GM12878 (cell line): ENCODE data around the gene APLP1. TPM values are rescaled to one million over a fixed set of nuclear protein-coding genes. Genes with fewer than 3 reads are reported as not detected.

Experiments
- polyA plus RNA-seq, 11 experiments: library from polyadenylated mRNA; depleted of rRNA in 4 of 11; unstranded in 6 of 11; stranded (reverse) in 5 of 11; fragments of >200 nt; fragmentation: Nextera tagmentation in 4 of 11; fragmentation: Illumina TruSeq in 1 of 11; extraction: Ambion mirVana in 4 of 11; extraction: Trizol in 1 of 11; gene quantifications; 1 replicate in 1 of 11; 2 replicates in 10 of 11; pipeline versions ENCODE4 v1.2.1 to v1.2.3, GENCODE V29; 2011 to 2016; ENCODE audit warnings: inconsistent platforms in 2 of 11, missing spikeins in 2 of 11, low read depth in 1 of 11
- small RNA-seq: library from RNA; depleted of rRNA; stranded (forward); fragments of <200 nt; gene quantifications from one replicate; pipeline ENCODE3, GENCODE V24; 2014
- total RNA-seq, 4 experiments: library from RNA; depleted of rRNA in 3 of 4; stranded (reverse); fragments of >200 nt in 3 of 4; fragmentation: Illumina TruSeq in 1 of 4; extraction: Trizol in 1 of 4; gene quantifications; 2 replicates each; pipeline versions ENCODE4 v1.2.1 to v1.2.3, GENCODE V29; 2013 to 2021

Gene APLP1
- total and polyA plus RNA-seq, 10 of the 15 experiments (the other 5 are each of a cell fraction or from before 2014, with no cell fraction given) = 0.07 to 2.2 (median 0.91) TPM; not detected in 1

Small RNA genes within 50 kb of the gene (small RNA-seq; reads per million reads assigned to genes)
- gene RN7SL402P = not detected

Other genes with a start within 250 kb of the APLP1 start
Only the 7 nearest of the 29 such genes appear.
- not detected in 2 replicates for gene PRODH2, start 55.7 kb upstream of the APLP1 start, total RNA-seq (2014; rRNA removed)
- not detected in 2 replicates for gene PRODH2, start 55.7 kb upstream of the APLP1 start, total RNA-seq (2014; rRNA removed; fragmentation: Illumina TruSeq; extraction: Trizol)
- gene PRODH2, start 55.7 kb upstream of the APLP1 start, total RNA-seq (2021) = not detected in 2 replicates
- gene PRODH2, start 55.7 kb upstream of the APLP1 start, polyA plus RNA-seq (2011; rRNA removed) = 0.07 TPM in 1 of 2 replicates, not detected in the other
- not detected in 2 replicates for gene PRODH2, start 55.7 kb upstream of the APLP1 start, polyA plus RNA-seq (2014; fragmentation: Illumina TruSeq; extraction: Trizol)
- gene PRODH2, start 55.7 kb upstream of the APLP1 start, polyA plus RNA-seq (2014; fragmentation: Nextera tagmentation; extraction: Ambion mirVana) = not detected
- gene PRODH2, start 55.7 kb upstream of the APLP1 start, polyA plus RNA-seq (2014; rRNA removed) = not detected in 2 replicates
- not detected for gene PRODH2, start 55.7 kb upstream of the APLP1 start, polyA plus RNA-seq (2016; fragmentation: Nextera tagmentation; extraction: Ambion mirVana)
- gene NPHS1, start 16.1 kb upstream of the APLP1 start, total RNA-seq (2014; rRNA removed) = not detected in 2 replicates
- gene NPHS1, start 16.1 kb upstream of the APLP1 start, total RNA-seq (2014; rRNA removed; fragmentation: Illumina TruSeq; extraction: Trizol) = not detected in 2 replicates
- not detected in 2 replicates for gene NPHS1, start 16.1 kb upstream of the APLP1 start, total RNA-seq (2021)
- not detected in 2 replicates for gene NPHS1, start 16.1 kb upstream of the APLP1 start, polyA plus RNA-seq (2011; rRNA removed)
- not detected in 2 replicates for gene NPHS1, start 16.1 kb upstream of the APLP1 start, polyA plus RNA-seq (2014; fragmentation: Illumina TruSeq; extraction: Trizol)
- not detected for gene NPHS1, start 16.1 kb upstream of the APLP1 start, polyA plus RNA-seq (2014; fragmentation: Nextera tagmentation; extraction: Ambion mirVana)
- not detected in 2 replicates for gene NPHS1, start 16.1 kb upstream of the APLP1 start, polyA plus RNA-seq (2014; rRNA removed)
- gene NPHS1, start 16.1 kb upstream of the APLP1 start, polyA plus RNA-seq (2016; fragmentation: Nextera tagmentation; extraction: Ambion mirVana) = not detected
- gene KIRREL2, start 11.7 kb upstream of the APLP1 start, total RNA-seq (2014; rRNA removed) = not detected in 2 replicates
- gene KIRREL2, start 11.7 kb upstream of the APLP1 start, total RNA-seq (2014; rRNA removed; fragmentation: Illumina TruSeq; extraction: Trizol) = not detected in 2 replicates
- not detected in 2 replicates for gene KIRREL2, start 11.7 kb upstream of the APLP1 start, total RNA-seq (2021)
- gene KIRREL2, start 11.7 kb upstream of the APLP1 start, polyA plus RNA-seq (2011; rRNA removed) = 0.03 TPM in 1 of 2 replicates, not detected in the other
- gene KIRREL2, start 11.7 kb upstream of the APLP1 start, polyA plus RNA-seq (2014; fragmentation: Illumina TruSeq; extraction: Trizol) = 0.08 TPM in 1 of 2 replicates, not detected in the other
- gene KIRREL2, start 11.7 kb upstream of the APLP1 start, polyA plus RNA-seq (2014; fragmentation: Nextera tagmentation; extraction: Ambion mirVana) = not detected
- 0.06 TPM in 1 of 2 replicates, not detected in the other for gene KIRREL2, start 11.7 kb upstream of the APLP1 start, polyA plus RNA-seq (2014; rRNA removed)
- not detected for gene KIRREL2, start 11.7 kb upstream of the APLP1 start, polyA plus RNA-seq (2016; fragmentation: Nextera tagmentation; extraction: Ambion mirVana)
- gene NFKBID, start 32.0 kb downstream of the APLP1 start, total RNA-seq (2014; rRNA removed) = 32.0 and 36.3 TPM in 2 replicates
- 13.4 and 13.8 TPM in 2 replicates for gene NFKBID, start 32.0 kb downstream of the APLP1 start, total RNA-seq (2014; rRNA removed; fragmentation: Illumina TruSeq; extraction: Trizol)
- 30.3 and 36.9 TPM in 2 replicates for gene NFKBID, start 32.0 kb downstream of the APLP1 start, total RNA-seq (2021)
- gene NFKBID, start 32.0 kb downstream of the APLP1 start, polyA plus RNA-seq (2011; rRNA removed) = 5.9 and 12.3 TPM in 2 replicates
- gene NFKBID, start 32.0 kb downstream of the APLP1 start, polyA plus RNA-seq (2014; fragmentation: Illumina TruSeq; extraction: Trizol) = 18.0 and 25.1 TPM in 2 replicates
- gene NFKBID, start 32.0 kb downstream of the APLP1 start, polyA plus RNA-seq (2014; fragmentation: Nextera tagmentation; extraction: Ambion mirVana) = 1 to 10 TPM; 3.0 to 3.8 TPM
- gene NFKBID, start 32.0 kb downstream of the APLP1 start, polyA plus RNA-seq (2014; rRNA removed) = 46.7 and 53.3 TPM in 2 replicates
- 10 to 100 TPM; 16.6 to 19.5 TPM for gene NFKBID, start 32.0 kb downstream of the APLP1 start, polyA plus RNA-seq (2016; fragmentation: Nextera tagmentation; extraction: Ambion mirVana)
- 27.3 and 33.3 TPM in 2 replicates for gene HCST, start 34.0 kb downstream of the APLP1 start, total RNA-seq (2014; rRNA removed)
- gene HCST, start 34.0 kb downstream of the APLP1 start, total RNA-seq (2014; rRNA removed; fragmentation: Illumina TruSeq; extraction: Trizol) = 25.5 and 26.1 TPM in 2 replicates
- gene HCST, start 34.0 kb downstream of the APLP1 start, total RNA-seq (2021) = 28.6 and 30.7 TPM in 2 replicates
- 9.8 and 13.3 TPM in 2 replicates for gene HCST, start 34.0 kb downstream of the APLP1 start, polyA plus RNA-seq (2011; rRNA removed)
- gene HCST, start 34.0 kb downstream of the APLP1 start, polyA plus RNA-seq (2014; fragmentation: Illumina TruSeq; extraction: Trizol) = 3.0 and 7.5 TPM in 2 replicates
- gene HCST, start 34.0 kb downstream of the APLP1 start, polyA plus RNA-seq (2014; fragmentation: Nextera tagmentation; extraction: Ambion mirVana) = 10 to 100 TPM; 34.0 to 40.4 TPM
- gene HCST, start 34.0 kb downstream of the APLP1 start, polyA plus RNA-seq (2014; rRNA removed) = 79.6 and 82.0 TPM in 2 replicates
- 10 to 100 TPM; 41.9 to 48.2 TPM for gene HCST, start 34.0 kb downstream of the APLP1 start, polyA plus RNA-seq (2016; fragmentation: Nextera tagmentation; extraction: Ambion mirVana)
- 0.44 and 0.62 TPM in 2 replicates for gene TYROBP, start 39.7 kb downstream of the APLP1 start, total RNA-seq (2014; rRNA removed)
- 0.36 and 0.41 TPM in 2 replicates for gene TYROBP, start 39.7 kb downstream of the APLP1 start, total RNA-seq (2014; rRNA removed; fragmentation: Illumina TruSeq; extraction: Trizol)
- gene TYROBP, start 39.7 kb downstream of the APLP1 start, total RNA-seq (2021) = 0.40 and 0.54 TPM in 2 replicates
- gene TYROBP, start 39.7 kb downstream of the APLP1 start, polyA plus RNA-seq (2011; rRNA removed) = not detected in 2 replicates
- gene TYROBP, start 39.7 kb downstream of the APLP1 start, polyA plus RNA-seq (2014; fragmentation: Illumina TruSeq; extraction: Trizol) = 0.78 TPM in 1 of 2 replicates, not detected in the other
- under 1 TPM in 1 of 2 experiments, not detected in 1; 0.33 TPM for gene TYROBP, start 39.7 kb downstream of the APLP1 start, polyA plus RNA-seq (2014; fragmentation: Nextera tagmentation; extraction: Ambion mirVana)
- 1.4 and 2.4 TPM in 2 replicates for gene TYROBP, start 39.7 kb downstream of the APLP1 start, polyA plus RNA-seq (2014; rRNA removed)
- gene TYROBP, start 39.7 kb downstream of the APLP1 start, polyA plus RNA-seq (2016; fragmentation: Nextera tagmentation; extraction: Ambion mirVana) = under 1 TPM; 0.54 to 0.62 TPM
- 0.76 and 2.0 TPM in 2 replicates for gene LRFN3, start 67.8 kb downstream of the APLP1 start, total RNA-seq (2014; rRNA removed)
- 0.28 and 0.54 TPM in 2 replicates for gene LRFN3, start 67.8 kb downstream of the APLP1 start, total RNA-seq (2014; rRNA removed; fragmentation: Illumina TruSeq; extraction: Trizol)
- gene LRFN3, start 67.8 kb downstream of the APLP1 start, total RNA-seq (2021) = 5.8 and 7.3 TPM in 2 replicates
- 0.05 TPM in 1 of 2 replicates, not detected in the other for gene LRFN3, start 67.8 kb downstream of the APLP1 start, polyA plus RNA-seq (2011; rRNA removed)
- 2.1 and 3.2 TPM in 2 replicates for gene LRFN3, start 67.8 kb downstream of the APLP1 start, polyA plus RNA-seq (2014; fragmentation: Illumina TruSeq; extraction: Trizol)
- gene LRFN3, start 67.8 kb downstream of the APLP1 start, polyA plus RNA-seq (2014; fragmentation: Nextera tagmentation; extraction: Ambion mirVana) = under 1 TPM in 1 of 2 experiments, not detected in 1; 0.02 TPM
- gene LRFN3, start 67.8 kb downstream of the APLP1 start, polyA plus RNA-seq (2014; rRNA removed) = 2.6 and 6.6 TPM in 2 replicates
- gene LRFN3, start 67.8 kb downstream of the APLP1 start, polyA plus RNA-seq (2016; fragmentation: Nextera tagmentation; extraction: Ambion mirVana) = 1 to 10 TPM; 1.6 to 2.6 TPM